ENCODE data around the gene TBX10. TPM values are rescaled to one million over a fixed set of nuclear protein-coding genes. Genes with fewer than 3 reads are reported as not detected.
"Not testable (repeated sequence)": the region's sequence is repeated elsewhere in the genome, so short reads cannot be mapped to it uniquely, and the experiment has no call there.

TBX10 gene
- total RNA-seq, 2 experiments from 2014 or later, result not detected

- ChIA-PET POLR2A (no interaction called here), CTCF (interaction anchor here (2.1 kb wide), 1 partner anchor 9 kb away, joined by 7 read pairs; the partner anchor contains the start of gene GSTP1)
- no peaks in the 10 kb centered on the region for H3K27me3 Mint-ChIP-seq
- no peaks in the 10 kb centered on the region for H3K36me3 ChIP-seq (ENCODE audit: insufficient read depth, low read length)
- no peaks in the 10 kb centered on the region for H3K36me3 Mint-ChIP-seq (ENCODE audit: low read depth)
- H3K4me1 ChIP-seq (ENCODE audit: insufficient read depth, low read length), result no peaks in the 10 kb centered on the region
- no peaks in the 10 kb centered on the region for H3K4me1 Mint-ChIP-seq (ENCODE audit: low read depth)
- TF ChIP-seq, protein P1, sequence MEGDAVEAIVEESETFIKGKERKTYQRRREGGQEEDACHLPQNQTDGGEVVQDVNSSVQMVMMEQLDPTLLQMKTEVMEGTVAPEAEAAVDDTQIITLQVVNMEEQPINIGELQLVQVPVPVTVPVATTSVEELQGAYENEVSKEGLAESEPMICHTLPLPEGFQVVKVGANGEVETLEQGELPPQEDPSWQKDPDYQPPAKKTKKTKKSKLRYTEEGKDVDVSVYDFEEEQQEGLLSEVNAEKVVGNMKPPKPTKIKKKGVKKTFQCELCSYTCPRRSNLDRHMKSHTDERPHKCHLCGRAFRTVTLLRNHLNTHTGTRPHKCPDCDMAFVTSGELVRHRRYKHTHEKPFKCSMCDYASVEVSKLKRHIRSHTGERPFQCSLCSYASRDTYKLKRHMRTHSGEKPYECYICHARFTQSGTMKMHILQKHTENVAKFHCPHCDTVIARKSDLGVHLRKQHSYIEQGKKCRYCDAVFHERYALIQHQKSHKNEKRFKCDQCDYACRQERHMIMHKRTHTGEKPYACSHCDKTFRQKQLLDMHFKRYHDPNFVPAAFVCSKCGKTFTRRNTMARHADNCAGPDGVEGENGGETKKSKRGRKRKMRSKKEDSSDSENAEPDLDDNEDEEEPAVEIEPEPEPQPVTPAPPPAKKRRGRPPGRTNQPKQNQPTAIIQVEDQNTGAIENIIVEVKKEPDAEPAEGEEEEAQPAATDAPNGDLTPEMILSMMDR (IDR thresholded peaks at IDR 0.05), result no peak
- H3K9me3 ChIP-seq (ENCODE audit: control insufficient read depth in 1 of 2, insufficient read depth in 1 of 2, low read length in 2 of 2), result no peaks in the 10 kb centered on the region
- H3K4me3 Mint-ChIP-seq, result no peak overlapping the region
- H3K4me3 ChIP-seq (ENCODE audit: low read length), result no peak overlapping the region
- H3K27ac Mint-ChIP-seq, result no peak overlapping the region
- DNase-seq (no peak), ATAC-seq (ENCODE audit: poor library complexity) (no peak)
- H3K9me3 Mint-ChIP-seq, result no peaks in the 10 kb centered on the region
- H3K27ac ChIP-seq (ENCODE audit: low read depth in 1 of 2, low read length in 2 of 2), result no peak overlapping the region
- no peaks in the 10 kb centered on the region for H3K27me3 ChIP-seq (ENCODE audit: control insufficient read depth in 1 of 2, insufficient read depth in 2 of 2, low read length in 2 of 2)
- intact Hi-C loops (cut with DNase I, micrococcal nuclease), result no loop called here
These were observed 46.5 kb downstream of the TBX10 start for GRCh38 chr11:67592880-67593564.

DNA sequence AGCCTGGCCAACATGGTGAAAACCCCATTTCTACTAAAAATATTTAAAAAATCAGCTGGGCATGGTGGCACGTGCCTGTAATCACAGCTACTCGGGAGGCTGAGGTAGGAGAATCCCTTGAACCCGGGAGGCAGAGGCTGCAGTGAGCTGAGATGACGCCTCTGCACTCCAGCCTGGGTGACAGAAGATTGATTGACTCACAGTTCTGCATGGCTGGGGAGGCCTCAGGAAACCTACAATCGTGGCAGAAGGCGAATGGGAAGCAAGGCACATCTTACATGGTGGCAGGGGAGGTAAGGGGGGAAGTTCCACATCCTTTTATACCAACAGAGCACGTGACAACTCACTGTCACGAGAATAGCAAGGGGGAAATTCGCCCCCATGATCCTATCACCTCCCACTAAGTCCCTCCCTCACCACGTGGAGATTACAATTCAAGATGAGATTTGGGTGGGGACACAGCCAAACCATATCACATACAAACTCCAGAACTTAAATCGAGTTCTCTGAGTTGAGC is 50.6 kb downstream of the TBX10 start:
- H3K27me3 Mint-ChIP-seq; H3K4me3 Mint-ChIP-seq; H3K9me3 Mint-ChIP-seq; DNase-seq; ATAC-seq (ENCODE audit: poor library complexity); H3K9me3 ChIP-seq (ENCODE audit: control insufficient read depth in 1 of 2, insufficient read depth in 1 of 2, low read length in 2 of 2); H3K4me3 ChIP-seq (ENCODE audit: low read length); H3K36me3 ChIP-seq (ENCODE audit: insufficient read depth, low read length); H3K27me3 ChIP-seq (ENCODE audit: control insufficient read depth in 1 of 2, insufficient read depth in 2 of 2, low read length in 2 of 2); H3K36me3 Mint-ChIP-seq (ENCODE audit: low read depth); H3K27ac ChIP-seq (ENCODE audit: low read depth in 1 of 2, low read length in 2 of 2); POLR2A ChIA-PET; H3K27ac Mint-ChIP-seq: not testable (repeated sequence)
- H3K4me1 Mint-ChIP-seq (ENCODE audit: low read depth), result peaks cover 19% of the 10 kb centered on the region
- intact Hi-C loops (cut with DNase I, micrococcal nuclease), result loop anchor here in 1 of 2 experiments (5.0 kb wide), 1 partner anchor 77 kb away; no protein-coding TSS in a partner anchor
- CTCF ChIA-PET, result interaction anchor here (1.3 kb wide), 1 partner anchor 17 kb away, joined by 4 read pairs; no protein-coding TSS in a partner anchor
- peaks cover 14% of the 10 kb centered on the region for H3K4me1 ChIP-seq (ENCODE audit: insufficient read depth, low read length)

DNA sequence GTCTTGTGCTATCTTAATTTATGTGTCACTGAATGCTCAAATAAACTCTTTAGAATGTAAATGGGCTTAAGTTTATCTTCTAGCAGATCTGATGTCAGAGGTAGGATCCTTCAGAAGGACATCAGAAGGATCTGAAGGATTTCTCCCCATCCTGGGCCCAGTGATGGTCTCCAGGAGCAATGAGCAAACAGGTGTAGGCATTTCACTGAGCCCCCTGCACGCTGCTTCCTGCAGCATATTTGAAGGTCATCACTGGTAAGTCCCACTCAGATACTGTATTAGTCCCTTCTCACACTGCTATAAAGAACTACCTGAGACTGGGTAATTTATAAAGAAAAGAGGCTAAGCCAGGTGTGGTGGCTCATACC is 51.4 kb downstream of the TBX10 start:
- CTCF ChIA-PET, result interaction anchor here (1.3 kb wide), 1 partner anchor 16 kb away, joined by 4 read pairs; no protein-coding TSS in a partner anchor
- H3K4me3 ChIP-seq (ENCODE audit: low read length), result no peak overlapping the region
- no peaks in the 10 kb centered on the region for H3K27me3 ChIP-seq (ENCODE audit: control insufficient read depth in 1 of 2, insufficient read depth in 2 of 2, low read length in 2 of 2)
- no peaks in the 10 kb centered on the region for H3K27me3 Mint-ChIP-seq
- no peaks in the 10 kb centered on the region for H3K36me3 ChIP-seq (ENCODE audit: insufficient read depth, low read length)
- H3K27ac ChIP-seq (ENCODE audit: low read depth in 1 of 2, low read length in 2 of 2), result no peak overlapping the region
- H3K9me3 ChIP-seq (ENCODE audit: control insufficient read depth in 1 of 2, insufficient read depth in 1 of 2, low read length in 2 of 2), result peaks cover 0 to 4% of the 10 kb centered on the region in 2 experiments
- peaks cover 23% of the 10 kb centered on the region for H3K4me1 Mint-ChIP-seq (ENCODE audit: low read depth)
- no peak for ATAC-seq (ENCODE audit: poor library complexity)
- no peaks in the 10 kb centered on the region for H3K9me3 Mint-ChIP-seq
- H3K4me1 ChIP-seq (ENCODE audit: insufficient read depth, low read length), result peaks cover 17% of the 10 kb centered on the region
- POLR2A ChIA-PET, result no interaction called here
- TF ChIP-seq, protein P1 (IDR thresholded peaks at IDR 0.05), result no peak
- intact Hi-C loops (cut with DNase I, micrococcal nuclease), result loop anchor here in 1 of 2 experiments (5.0 kb wide), 1 partner anchor 76 kb away; no protein-coding TSS in a partner anchor
- no peak for DNase-seq
- peak overlapping the region; percentile 29 for H3K27ac Mint-ChIP-seq
- H3K36me3 Mint-ChIP-seq (ENCODE audit: low read depth), result peaks cover 6% of the 10 kb centered on the region
- no peak overlapping the region for H3K4me3 Mint-ChIP-seq

Measured in CD4-positive, alpha-beta T cell (primary cell).